Fibroblast of villous mesenchyme (primary cell): Measurements from ENCODE around the gene B4GALNT4. TPM values are rescaled to one million over a fixed set of nuclear protein-coding genes. Genes with fewer than 3 reads are reported as not detected.

Source experiments
- DNase-seq: peaks from one replicate; pipeline ENCODE4 v3.0.0-alpha.2; 2010; ENCODE audit warnings: low read depth
- H3K4me3 ChIP-seq: 2 replicates; pipeline ENCODE4 v1.5.1; 2011; ENCODE audit warnings: low read depth, mild to moderate bottlenecking, low read length
- total RNA-seq: library from RNA; depleted of rRNA; stranded (reverse); fragments of >200 nt; gene quantifications from 2 replicates; pipeline ENCODE4 v1.2.3, GENCODE V29; 2012
- TF ChIP-seq, protein P1 (sequence below): IDR thresholded peaks from 2 replicates; pipeline ENCODE4 v1.5.1; 2012; ENCODE audit warnings: low read depth, mild to moderate bottlenecking, low read length; ENCODE audit not compliant: insufficient read depth

B4GALNT4 gene
- total RNA-seq, 1 donor = 0.43 TPM

GRCh38 chr11:380996-381395 is 11.7 kb downstream of the B4GALNT4 start:
- no peak overlapping the region for H3K4me3 ChIP-seq
- TF ChIP-seq, protein P1, sequence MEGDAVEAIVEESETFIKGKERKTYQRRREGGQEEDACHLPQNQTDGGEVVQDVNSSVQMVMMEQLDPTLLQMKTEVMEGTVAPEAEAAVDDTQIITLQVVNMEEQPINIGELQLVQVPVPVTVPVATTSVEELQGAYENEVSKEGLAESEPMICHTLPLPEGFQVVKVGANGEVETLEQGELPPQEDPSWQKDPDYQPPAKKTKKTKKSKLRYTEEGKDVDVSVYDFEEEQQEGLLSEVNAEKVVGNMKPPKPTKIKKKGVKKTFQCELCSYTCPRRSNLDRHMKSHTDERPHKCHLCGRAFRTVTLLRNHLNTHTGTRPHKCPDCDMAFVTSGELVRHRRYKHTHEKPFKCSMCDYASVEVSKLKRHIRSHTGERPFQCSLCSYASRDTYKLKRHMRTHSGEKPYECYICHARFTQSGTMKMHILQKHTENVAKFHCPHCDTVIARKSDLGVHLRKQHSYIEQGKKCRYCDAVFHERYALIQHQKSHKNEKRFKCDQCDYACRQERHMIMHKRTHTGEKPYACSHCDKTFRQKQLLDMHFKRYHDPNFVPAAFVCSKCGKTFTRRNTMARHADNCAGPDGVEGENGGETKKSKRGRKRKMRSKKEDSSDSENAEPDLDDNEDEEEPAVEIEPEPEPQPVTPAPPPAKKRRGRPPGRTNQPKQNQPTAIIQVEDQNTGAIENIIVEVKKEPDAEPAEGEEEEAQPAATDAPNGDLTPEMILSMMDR = no peak
- DNase-seq = no peak

GRCh38 chr11:381501-382072 is 12.3 kb downstream of the B4GALNT4 start:
- H3K4me3 ChIP-seq = no peak overlapping the region
- TF ChIP-seq, protein P1 = no peak
- no peak for DNase-seq

GRCh38 chr11:382081-382629 is 12.9 kb downstream of the B4GALNT4 start:
- no peak for DNase-seq
- no peak overlapping the region for H3K4me3 ChIP-seq
- TF ChIP-seq, protein P1 = no peak

DNA sequence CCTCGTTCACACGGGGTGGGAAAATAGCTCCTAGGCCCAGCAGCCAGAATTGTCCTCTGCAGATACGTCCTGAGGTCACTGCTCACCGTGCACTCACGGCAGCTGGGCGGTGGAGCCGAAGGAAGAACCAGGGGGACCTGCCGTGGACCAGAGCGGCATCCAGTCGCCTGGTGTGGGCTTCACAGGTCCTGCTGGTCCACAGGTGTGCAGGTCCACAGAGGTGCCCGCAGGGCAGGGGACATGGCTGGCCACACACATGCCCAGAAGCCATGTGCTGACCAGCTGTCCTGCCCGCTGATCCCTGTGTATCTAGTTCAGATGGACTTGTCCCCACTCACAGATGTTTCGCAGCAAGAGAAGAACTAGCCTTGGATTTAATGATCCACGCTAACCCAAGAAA is 14.1 kb downstream of the B4GALNT4 start:
- no peak for DNase-seq
- no peak overlapping the region for H3K4me3 ChIP-seq
- TF ChIP-seq, protein P1 = no peak

- TF ChIP-seq, protein P1 = no peak
- DNase-seq = no peak
- H3K4me3 ChIP-seq = no peak overlapping the region
These were observed 15.2 kb downstream of the B4GALNT4 start for GRCh38 chr11:384511-384910.

- TF ChIP-seq, protein P1 = no peak
- no peak overlapping the region for H3K4me3 ChIP-seq
- DNase-seq = no peak
These were observed 16.5 kb downstream of the B4GALNT4 start for GRCh38 chr11:385594-386351.
